H9 (cell line): ENCODE measurements around the gene ANKZF1. TPM values are rescaled to one million over a fixed set of nuclear protein-coding genes. Genes with fewer than 3 reads are reported as not detected.

Experiments
- DNase-seq: peaks from one replicate; pipeline ENCODE4 v3.0.0-alpha.2; 2017
- H2AFZ ChIP-seq: one replicate; pipeline ENCODE4 v1.6.1; 2013; ENCODE audit warnings: mild to moderate bottlenecking, low read length, control low read depth, moderate library complexity
- H2AK5ac ChIP-seq: 2 replicates; pipeline ENCODE4 v1.6.1; 2013; ENCODE audit warnings: low read length, control low read depth, mixed read lengths; ENCODE audit not compliant: insufficient read length
- H2BK120ac ChIP-seq: one replicate; pipeline ENCODE4 v1.6.1; 2013; ENCODE audit warnings: low read depth, mild to moderate bottlenecking, low read length, control low read depth, inconsistent platforms; ENCODE audit not compliant: poor library complexity, severe bottlenecking
- H2BK12ac ChIP-seq: 2 replicates; pipeline ENCODE4 v1.6.1; 2013; ENCODE audit warnings: low read length, control low read depth, mixed read lengths, low read depth; ENCODE audit not compliant: insufficient read length
- H2BK15ac ChIP-seq: 2 replicates; pipeline ENCODE4 v1.6.1; 2013; ENCODE audit warnings: low read depth, low read length, control low read depth
- H2BK20ac ChIP-seq: one replicate; pipeline ENCODE4 v1.6.1; 2013; ENCODE audit warnings: low read depth, mild to moderate bottlenecking, low read length, control low read depth, inconsistent platforms; ENCODE audit not compliant: poor library complexity, severe bottlenecking
- H2BK5ac ChIP-seq: 2 replicates; pipeline ENCODE4 v1.6.1; 2013; ENCODE audit warnings: low read length, control low read depth, mixed read lengths; ENCODE audit not compliant: insufficient read length
- H3K14ac ChIP-seq: 2 replicates; pipeline ENCODE4 v1.6.1; 2013; ENCODE audit warnings: low read length, control low read depth; ENCODE audit not compliant: insufficient read depth
- H3K18ac ChIP-seq: 2 replicates; pipeline ENCODE4 v1.6.1; 2013; ENCODE audit warnings: low read depth, mild to moderate bottlenecking, mixed read lengths, low read length, control low read depth; ENCODE audit not compliant: insufficient read length
- H3K23ac ChIP-seq: 2 replicates; pipeline ENCODE4 v1.6.1; 2013; ENCODE audit warnings: low read length, control low read depth, mixed read lengths, low read depth; ENCODE audit not compliant: insufficient read length
- H3K23me2 ChIP-seq: 2 replicates; pipeline ENCODE4 v1.6.1; 2013; ENCODE audit warnings: low read depth, mild to moderate bottlenecking, mixed read lengths, low read length, control low read depth; ENCODE audit not compliant: insufficient read length, poor library complexity, severe bottlenecking
- H3K27ac ChIP-seq: 2 replicates; pipeline ENCODE4 v1.5.1; 2013; ENCODE audit warnings: low read length, control low read depth, mixed read lengths, low read depth; ENCODE audit not compliant: insufficient read length
- H3K27me3 ChIP-seq: 2 replicates; pipeline ENCODE4 v1.6.1; 2013; ENCODE audit warnings: low read length, control low read depth, inconsistent platforms; ENCODE audit not compliant: insufficient read depth
- H3K4ac ChIP-seq: 2 replicates; pipeline ENCODE4 v1.6.1; 2013; ENCODE audit warnings: low read depth, mild to moderate bottlenecking, control low read depth, inconsistent platforms, low read length, moderate library complexity
- H3K4me1 ChIP-seq: 2 replicates; pipeline ENCODE4 v1.6.1; 2013; ENCODE audit warnings: low read length, control low read depth, inconsistent platforms; ENCODE audit not compliant: insufficient read depth
- H3K4me2 ChIP-seq: 2 replicates; pipeline ENCODE4 v1.6.1; 2013; ENCODE audit warnings: low read length, control low read depth, mixed read lengths; ENCODE audit not compliant: insufficient read length, insufficient read depth
- H3K56ac ChIP-seq: 2 replicates; pipeline ENCODE4 v1.6.1; 2013; ENCODE audit warnings: low read depth, mild to moderate bottlenecking, mixed read lengths, low read length, control low read depth; ENCODE audit not compliant: insufficient read length
- H3K79me1 ChIP-seq: 2 replicates; pipeline ENCODE4 v1.6.1; 2013; ENCODE audit warnings: low read depth, mild to moderate bottlenecking, moderate library complexity, low read length, control low read depth, inconsistent platforms; ENCODE audit not compliant: insufficient read depth, poor library complexity, severe bottlenecking
- H3K79me2 ChIP-seq: 2 replicates; pipeline ENCODE4 v1.6.1; 2013; ENCODE audit warnings: low read length, control low read depth, inconsistent platforms; ENCODE audit not compliant: insufficient read depth
- H3K9ac ChIP-seq: 2 replicates; pipeline ENCODE4 v1.6.1; 2013; ENCODE audit warnings: low read length, control low read depth, mixed read lengths; ENCODE audit not compliant: insufficient read length; ENCODE audit errors: extremely low read depth
- H3K9me3 ChIP-seq: one replicate; pipeline ENCODE4 v1.6.1; 2013; ENCODE audit warnings: low read depth, low read length, inconsistent platforms; ENCODE audit not compliant: control insufficient read depth
- H3T11ph ChIP-seq: one replicate; pipeline ENCODE4 v1.6.1; 2013; ENCODE audit warnings: mild to moderate bottlenecking, low read length, control low read depth, inconsistent platforms
- H4K20me1 ChIP-seq: one replicate; pipeline ENCODE4 v1.6.1; 2013; ENCODE audit not compliant: control insufficient read depth, insufficient read length, insufficient read depth
- H4K5ac ChIP-seq: 2 replicates; pipeline ENCODE4 v1.6.1; 2013; ENCODE audit warnings: low read depth, mild to moderate bottlenecking, mixed read lengths, low read length, control low read depth; ENCODE audit not compliant: insufficient read length
- H4K8ac ChIP-seq: replicated peaks from 2 replicates; pipeline ENCODE4 v1.6.1; 2013; ENCODE audit warnings: low read length, control low read depth, mixed read lengths, low read depth; ENCODE audit not compliant: insufficient read length
- H4K91ac ChIP-seq: 2 replicates; pipeline ENCODE4 v1.6.1; 2013; ENCODE audit warnings: low read depth, mild to moderate bottlenecking, moderate library complexity, mixed read lengths, low read length, control low read depth; ENCODE audit not compliant: insufficient read length
- H3K27ac Mint-ChIP-seq, 3 experiments: 2 replicates in 2 of 3; 3 replicates in 1 of 3; pipeline ENCODE4 v1.8.0; 2020 to 2021; ENCODE audit warnings: mixed read lengths in 3 of 3, mild to moderate bottlenecking in 1 of 3, moderate library complexity in 1 of 3
- H3K27me3 Mint-ChIP-seq: 2 replicates; pipeline ENCODE4 v1.8.0; 2021; ENCODE audit warnings: low read depth, mild to moderate bottlenecking, moderate library complexity, mixed read lengths
- H3K36me3 Mint-ChIP-seq, 3 experiments: 2 replicates in 2 of 3; 3 replicates in 1 of 3; pipeline ENCODE4 v1.8.0; 2020 to 2021; ENCODE audit warnings: low read depth in 3 of 3, mixed read lengths in 3 of 3; ENCODE audit not compliant: insufficient read depth in 1 of 3
- H3K4me1 Mint-ChIP-seq, 2 experiments: 2 replicates each; pipeline ENCODE4 v1.8.0; 2020; ENCODE audit warnings: mixed read lengths in 2 of 2
- H3K4me3 Mint-ChIP-seq, 2 experiments: 2 replicates in 1 of 2; 3 replicates in 1 of 2; pipeline ENCODE4 v1.8.0; 2020 to 2021; ENCODE audit warnings: mild to moderate bottlenecking in 2 of 2, mixed read lengths in 2 of 2, moderate library complexity in 1 of 2
- H3K9me3 Mint-ChIP-seq, 2 experiments: 2 replicates in 1 of 2; 3 replicates in 1 of 2; pipeline ENCODE4 v1.8.0; 2020; ENCODE audit warnings: mild to moderate bottlenecking in 2 of 2, mixed read lengths in 2 of 2, moderate library complexity in 1 of 2
- WGBS: extraction: QIAGEN DNeasy Blood & Tissue Kit; methylation state at CpG from one replicate; pipeline ENCODE4 v1.1.7; 2013; ENCODE audit warnings: missing lambda C conversion rate, low lambda C conversion rate, mixed read lengths; ENCODE audit not compliant: insufficient read length; ENCODE audit errors: extremely low coverage; 5-methylcytosine and 5-hydroxymethylcytosine counted together
- total RNA-seq: library from RNA; stranded (reverse); gene quantifications from 2 replicates; pipeline ENCODE4 v1.2.1, GENCODE V29; 2021
- TF ChIP-seq, protein P1 (sequence below): fragments of 200-600 bp; sonication (generic); conservative IDR thresholded peaks from 3 replicates; pipeline ENCODE4 v1.8.0; 2021; ENCODE audit warnings: antibody characterized with exemption, mild to moderate bottlenecking

The ANKZF1 gene
- total RNA-seq, 1 experiment from 2014 or later, result 55.4 TPM

DNA sequence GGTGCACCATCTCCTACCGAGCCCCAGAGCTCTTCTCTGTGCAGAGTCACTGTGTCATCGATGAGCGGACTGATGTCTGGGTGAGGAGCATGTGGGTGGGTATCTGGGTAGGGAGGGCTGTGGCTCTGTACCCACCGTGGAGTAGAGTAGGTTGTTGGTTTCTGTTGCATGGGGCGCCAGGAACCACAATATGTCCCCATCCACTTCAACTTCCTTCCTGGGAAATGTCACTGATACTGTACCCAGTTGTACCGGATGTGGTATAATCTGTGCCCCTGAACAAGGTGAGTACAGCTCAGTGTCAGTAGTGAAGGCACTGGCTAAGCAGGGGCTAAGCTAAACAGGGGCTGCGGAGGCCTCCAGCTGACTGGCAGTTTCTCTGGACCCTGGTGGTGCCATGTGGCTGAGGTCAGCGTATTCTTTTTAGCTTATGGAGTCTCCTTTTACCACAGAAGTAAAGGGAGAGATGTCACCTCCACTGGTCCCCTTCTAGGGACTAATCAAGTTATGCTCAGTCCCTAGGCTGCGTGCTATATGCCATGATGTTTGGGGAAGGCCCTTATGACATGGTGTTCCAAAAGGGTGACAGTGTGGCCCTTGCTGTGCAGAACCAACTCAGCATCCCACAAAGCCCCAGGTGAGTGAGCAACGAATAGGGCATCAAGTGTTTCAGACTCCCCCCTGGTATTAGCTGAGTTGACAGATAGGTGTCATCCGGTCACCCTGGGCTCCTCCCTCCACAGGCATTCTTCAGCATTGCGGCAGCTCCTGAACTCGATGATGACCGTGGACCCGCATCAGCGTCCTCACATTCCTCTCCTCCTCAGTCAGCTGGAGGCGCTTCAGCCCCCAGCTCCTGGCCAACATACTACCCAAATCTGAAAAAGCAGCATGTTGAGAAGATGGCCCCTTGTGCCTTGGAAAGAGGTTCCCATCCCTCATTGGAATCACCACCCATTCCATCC is 18.4 kb downstream of the ANKZF1 start:
- no peak overlapping the region for H3K27ac ChIP-seq

More for the DNA sequence above, 18.4 kb downstream of the ANKZF1 start:
- H3K14ac ChIP-seq, result no peak overlapping the region
- H2BK120ac ChIP-seq, result no peak overlapping the region
- H3K23me2 ChIP-seq, result peaks cover 5% of the 10 kb centered on the region
- no peaks in the 10 kb centered on the region for H3K9me3 Mint-ChIP-seq
- no CpG with 5 or more reads among the region's 17 CpGs for WGBS
- H3K4me2 ChIP-seq, result no peak overlapping the region
- H2BK12ac ChIP-seq, result no peak overlapping the region
- H4K8ac ChIP-seq, result no peak overlapping the region
- no peak overlapping the region for H3K23ac ChIP-seq
- no peaks in the 10 kb centered on the region for H3K27me3 ChIP-seq
- no peak overlapping the region for H4K91ac ChIP-seq
- no peak overlapping the region for H2AK5ac ChIP-seq
- peaks cover 23% of the 10 kb centered on the region for H3K27me3 Mint-ChIP-seq
- H3K4me1 ChIP-seq, result peaks cover 5% of the 10 kb centered on the region
- peak overlapping the region in 1 of 3 experiments; percentile 40; a peak in 1 of 7 replicates for H3K27ac Mint-ChIP-seq
- no peak overlapping the region for H3T11ph ChIP-seq
- H3K9ac ChIP-seq, result no peak overlapping the region
- H3K56ac ChIP-seq, result no peak overlapping the region
- no peak overlapping the region for H3K4ac ChIP-seq
- TF ChIP-seq, protein P1, sequence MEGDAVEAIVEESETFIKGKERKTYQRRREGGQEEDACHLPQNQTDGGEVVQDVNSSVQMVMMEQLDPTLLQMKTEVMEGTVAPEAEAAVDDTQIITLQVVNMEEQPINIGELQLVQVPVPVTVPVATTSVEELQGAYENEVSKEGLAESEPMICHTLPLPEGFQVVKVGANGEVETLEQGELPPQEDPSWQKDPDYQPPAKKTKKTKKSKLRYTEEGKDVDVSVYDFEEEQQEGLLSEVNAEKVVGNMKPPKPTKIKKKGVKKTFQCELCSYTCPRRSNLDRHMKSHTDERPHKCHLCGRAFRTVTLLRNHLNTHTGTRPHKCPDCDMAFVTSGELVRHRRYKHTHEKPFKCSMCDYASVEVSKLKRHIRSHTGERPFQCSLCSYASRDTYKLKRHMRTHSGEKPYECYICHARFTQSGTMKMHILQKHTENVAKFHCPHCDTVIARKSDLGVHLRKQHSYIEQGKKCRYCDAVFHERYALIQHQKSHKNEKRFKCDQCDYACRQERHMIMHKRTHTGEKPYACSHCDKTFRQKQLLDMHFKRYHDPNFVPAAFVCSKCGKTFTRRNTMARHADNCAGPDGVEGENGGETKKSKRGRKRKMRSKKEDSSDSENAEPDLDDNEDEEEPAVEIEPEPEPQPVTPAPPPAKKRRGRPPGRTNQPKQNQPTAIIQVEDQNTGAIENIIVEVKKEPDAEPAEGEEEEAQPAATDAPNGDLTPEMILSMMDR, result no peak; the same call in 2 of the 3 replicates
- H2AFZ ChIP-seq, result no peak overlapping the region
- DNase-seq, result no peak
- H2BK20ac ChIP-seq, result no peak overlapping the region
- H3K79me1 ChIP-seq, result no peaks in the 10 kb centered on the region
- no peak overlapping the region for H3K18ac ChIP-seq
- H4K20me1 ChIP-seq, result no peaks in the 10 kb centered on the region
- H4K5ac ChIP-seq, result no peak overlapping the region
- no peaks in the 10 kb centered on the region for H3K9me3 ChIP-seq
- peaks cover 9 to 24% (median 23%) of the 10 kb centered on the region in 3 experiments; a peak in 6 of 7 replicates for H3K36me3 Mint-ChIP-seq
- H2BK5ac ChIP-seq, result no peak overlapping the region
- H3K4me3 Mint-ChIP-seq, result no peak overlapping the region
- no peak overlapping the region for H2BK15ac ChIP-seq
- H3K4me1 Mint-ChIP-seq, result peaks cover 31 to 42% of the 10 kb centered on the region in 2 experiments
- no peaks in the 10 kb centered on the region for H3K79me2 ChIP-seq
